Measurements from ENCODE around the gene OR2L8. TPM values are rescaled to one million over a fixed set of nuclear protein-coding genes. Genes with fewer than 3 reads are reported as not detected.

OR2L8 gene
- total RNA-seq, 2 experiments from 2014 or later: not detected

GRCh38 chr1:247966532-247967204 is 18.0 kb downstream of the OR2L8 start:
- ChIA-PET POLR2A (no interaction called here), CTCF (no interaction called here)

- CTCF ChIA-PET: no interaction called here
Observed at GRCh38 chr1:247992986-247993385, 44.3 kb downstream of the OR2L8 start.

GRCh38 chr1:247998811-247999210 is 50.2 kb downstream of the OR2L8 start:
- ChIA-PET CTCF (no interaction called here), POLR2A (no interaction called here)

More at GRCh38 chr1:247992986-247993385, 44.3 kb downstream of the OR2L8 start:
- POLR2A ChIA-PET: no interaction called here

Other genes with a start within 250 kb of the OR2L8 start
- gene OR6F1, start 232.2 kb upstream of the OR2L8 start, total RNA-seq: not detected
- not detected for gene OR14K1, start 210.2 kb upstream of the OR2L8 start, total RNA-seq
- gene OR14A2, start 200.7 kb upstream of the OR2L8 start, total RNA-seq: not detected
- gene OR1C1, start 188.3 kb upstream of the OR2L8 start, total RNA-seq: not detected
- gene OR14A16, start 124.7 kb upstream of the OR2L8 start, total RNA-seq: not detected
- gene OR11L1, start 107.0 kb upstream of the OR2L8 start, total RNA-seq: not detected
- under 1 TPM; 0.06 to 0.08 TPM for gene TRIM58, start 91.7 kb upstream of the OR2L8 start, total RNA-seq
- not detected for gene OR2W3, start 53.3 kb upstream of the OR2L8 start, total RNA-seq
- not detected for gene OR2T8, start 28.6 kb upstream of the OR2L8 start, total RNA-seq
- not detected for gene OR2AJ1, start 24.0 kb upstream of the OR2L8 start, total RNA-seq
- not detected for gene OR2AK2, start 16.4 kb downstream of the OR2L8 start, total RNA-seq
- not detected for gene OR2L5, start 64.8 kb downstream of the OR2L8 start, total RNA-seq
- under 1 TPM in 1 of 2 experiments, not detected in 1; 0.06 TPM for gene OR2L2, start 81.2 kb downstream of the OR2L8 start, total RNA-seq
- not detected for gene OR2L3, start 98.0 kb downstream of the OR2L8 start, total RNA-seq
- gene OR2L13, start 146.3 kb downstream of the OR2L8 start, total RNA-seq: not detected
- gene OR2M5, start 196.3 kb downstream of the OR2L8 start, total RNA-seq: not detected
- not detected for gene OR2M2, start 226.0 kb downstream of the OR2L8 start, total RNA-seq
- gene OR2M3, start 248.4 kb downstream of the OR2L8 start, total RNA-seq: not detected